WTC11 (cell line): Measurements from ENCODE around the gene TMEM256. TPM values are rescaled to one million over a fixed set of nuclear protein-coding genes. Genes with fewer than 3 reads are reported as not detected.
A peak's percentile ranks its signal among the peaks of the same experiment; 100 is the strongest.

Source experiments
- ATAC-seq: fragments of 200-7000 bp; cut with Tn5 transposase; 2 replicates; pipeline ENCODE4 v1.10.0; 2021; ENCODE audit warnings: mild to moderate bottlenecking, moderate library complexity
- CTCF ChIA-PET: fragments of 300-600 bp; sonication (Branson Sonifier 250); formaldehyde crosslinking; loops from one replicate; lab custom pipeline; 2021; ENCODE audit warnings: antibody characterized with exemption; lab: Charles Lee
- POLR2A ChIA-PET: fragments of 350-600 bp; sonication (Branson Sonifier 250); formaldehyde crosslinking; loops from one replicate; lab custom pipeline; 2021; ENCODE audit warnings: antibody characterized with exemption; lab: Charles Lee
- DNase-seq: peaks from one replicate; pipeline ENCODE4 v3.0.0; 2021; ENCODE audit warnings: low spot score
- H3K27ac Mint-ChIP-seq: 2 replicates; pipeline ENCODE4 v1.8.0; 2021; ENCODE audit warnings: mixed read lengths
- H3K27me3 Mint-ChIP-seq: 2 replicates; pipeline ENCODE4 v1.8.0; 2021; ENCODE audit warnings: low read depth, mild to moderate bottlenecking, moderate library complexity, mixed read lengths
- H3K36me3 Mint-ChIP-seq: 2 replicates; pipeline ENCODE4 v1.8.0; 2021; ENCODE audit warnings: mixed read lengths
- H3K4me1 Mint-ChIP-seq: 2 replicates; pipeline ENCODE4 v1.8.0; 2022; ENCODE audit warnings: mixed read lengths
- H3K4me3 Mint-ChIP-seq: 2 replicates; pipeline ENCODE4 v1.8.0; 2021; ENCODE audit warnings: mild to moderate bottlenecking, moderate library complexity, mixed read lengths
- H3K9me3 Mint-ChIP-seq: 2 replicates; pipeline ENCODE4 v1.8.0; 2021; ENCODE audit warnings: mixed read lengths
- ATF1 ChIP-seq: sonication (generic); formaldehyde crosslinking; IDR thresholded peaks from 2 replicates; pipeline ENCODE4 v1.8.1; 2023; ENCODE audit warnings: mild to moderate bottlenecking, moderate library complexity, missing genetic modification reagents
- ZNF121 ChIP-seq: sonication (generic); formaldehyde crosslinking; IDR thresholded peaks from 2 replicates; pipeline ENCODE4 v1.8.0; 2023; ENCODE audit warnings: missing genetic modification reagents
- total RNA-seq: library from RNA; stranded (reverse); gene quantifications from 3 replicates; pipeline ENCODE4 v1.2.3, GENCODE V29; 2021
- TF ChIP-seq, protein P1 (sequence below): fragments of 250-450 bp; sonication (Bioruptor Pico); IDR thresholded peaks from 2 replicates; pipeline ENCODE4 v1.8.0; 2021; ENCODE audit warnings: mild to moderate bottlenecking
- TF ChIP-seq, protein P2 (sequence below): fragments of 250-450 bp; sonication (Bioruptor Pico); IDR thresholded peaks from 2 replicates; pipeline ENCODE4 v1.9.0; 2021; ENCODE audit warnings: mild to moderate bottlenecking, borderline replicate concordance
- TF ChIP-seq, protein P3 (sequence below): sonication (generic); formaldehyde crosslinking; IDR thresholded peaks from 2 replicates; pipeline ENCODE4 v1.8.1; 2023; ENCODE audit warnings: mild to moderate bottlenecking, moderate library complexity, missing genetic modification reagents

TMEM256 gene
- total RNA-seq, 1 experiment from 2014 or later = 132 TPM

DNA sequence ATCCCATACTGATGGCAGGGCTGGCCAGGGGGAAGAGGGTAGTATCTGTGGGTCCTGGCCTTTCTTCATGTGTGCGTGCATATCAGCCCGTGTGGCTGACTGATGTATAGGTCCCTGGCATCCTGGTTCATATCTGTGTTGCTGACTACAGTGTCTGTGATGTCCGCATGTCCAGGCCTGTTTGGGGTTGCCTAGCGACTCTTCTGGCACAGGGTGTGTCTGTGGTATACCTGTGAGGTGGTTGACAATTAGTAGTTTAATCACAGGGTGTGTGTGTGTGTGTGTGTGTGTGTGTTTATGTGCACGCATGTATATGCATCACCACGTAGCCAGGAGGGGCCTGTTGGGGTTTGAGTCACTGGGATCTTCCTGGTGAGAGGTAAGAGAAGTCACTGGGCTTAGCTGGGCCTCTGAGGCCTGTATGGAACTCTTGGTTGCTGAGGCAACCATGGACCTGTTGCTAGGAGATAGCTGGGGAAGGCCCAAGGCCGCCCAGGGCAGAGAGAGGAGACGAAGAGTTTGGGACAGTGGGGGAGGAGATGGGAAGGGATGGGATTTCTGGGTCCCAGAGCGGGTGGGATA, 49.5 kb downstream of the TMEM256 start:
- Mint-ChIP-seq H3K36me3 (no peaks in the 10 kb centered on the region), H3K9me3 (no peaks in the 10 kb centered on the region), H3K27me3 (peaks cover 12% of the 10 kb centered on the region), H3K4me3 (no peak overlapping the region), H3K27ac (peak overlapping the region; percentile 69; the same call in 1 of the 2 replicates), H3K4me1 (peaks cover 29% of the 10 kb centered on the region)
- POLR2A ChIA-PET = interaction anchor here (0.5 to 1.0 kb wide), 4 partner anchors 14 to 1923 kb away, joined by 3 to 8 read pairs (median 4); partner anchors contain the start of gene TMEM256
- ATAC-seq (no peak), DNase-seq (no peak)
- CTCF ChIA-PET = interaction anchor here (0.8 to 6.6 kb wide), 10 partner anchors 18 to 206 kb away, joined by 3 to 69 read pairs (median 7); partner anchors contain the start of genes ACAP1, NEURL4, SLC2A4 and TMEM102
- TF ChIP-seq, protein P1, sequence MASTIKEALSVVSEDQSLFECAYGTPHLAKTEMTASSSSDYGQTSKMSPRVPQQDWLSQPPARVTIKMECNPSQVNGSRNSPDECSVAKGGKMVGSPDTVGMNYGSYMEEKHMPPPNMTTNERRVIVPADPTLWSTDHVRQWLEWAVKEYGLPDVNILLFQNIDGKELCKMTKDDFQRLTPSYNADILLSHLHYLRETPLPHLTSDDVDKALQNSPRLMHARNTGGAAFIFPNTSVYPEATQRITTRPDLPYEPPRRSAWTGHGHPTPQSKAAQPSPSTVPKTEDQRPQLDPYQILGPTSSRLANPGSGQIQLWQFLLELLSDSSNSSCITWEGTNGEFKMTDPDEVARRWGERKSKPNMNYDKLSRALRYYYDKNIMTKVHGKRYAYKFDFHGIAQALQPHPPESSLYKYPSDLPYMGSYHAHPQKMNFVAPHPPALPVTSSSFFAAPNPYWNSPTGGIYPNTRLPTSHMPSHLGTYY (CRISPR knock-in tag) = no peak
- TF ChIP-seq ZNF121 (CRISPR knock-in tag) (no peak), ATF1 (no peak)
- TF ChIP-seq, protein P2, sequence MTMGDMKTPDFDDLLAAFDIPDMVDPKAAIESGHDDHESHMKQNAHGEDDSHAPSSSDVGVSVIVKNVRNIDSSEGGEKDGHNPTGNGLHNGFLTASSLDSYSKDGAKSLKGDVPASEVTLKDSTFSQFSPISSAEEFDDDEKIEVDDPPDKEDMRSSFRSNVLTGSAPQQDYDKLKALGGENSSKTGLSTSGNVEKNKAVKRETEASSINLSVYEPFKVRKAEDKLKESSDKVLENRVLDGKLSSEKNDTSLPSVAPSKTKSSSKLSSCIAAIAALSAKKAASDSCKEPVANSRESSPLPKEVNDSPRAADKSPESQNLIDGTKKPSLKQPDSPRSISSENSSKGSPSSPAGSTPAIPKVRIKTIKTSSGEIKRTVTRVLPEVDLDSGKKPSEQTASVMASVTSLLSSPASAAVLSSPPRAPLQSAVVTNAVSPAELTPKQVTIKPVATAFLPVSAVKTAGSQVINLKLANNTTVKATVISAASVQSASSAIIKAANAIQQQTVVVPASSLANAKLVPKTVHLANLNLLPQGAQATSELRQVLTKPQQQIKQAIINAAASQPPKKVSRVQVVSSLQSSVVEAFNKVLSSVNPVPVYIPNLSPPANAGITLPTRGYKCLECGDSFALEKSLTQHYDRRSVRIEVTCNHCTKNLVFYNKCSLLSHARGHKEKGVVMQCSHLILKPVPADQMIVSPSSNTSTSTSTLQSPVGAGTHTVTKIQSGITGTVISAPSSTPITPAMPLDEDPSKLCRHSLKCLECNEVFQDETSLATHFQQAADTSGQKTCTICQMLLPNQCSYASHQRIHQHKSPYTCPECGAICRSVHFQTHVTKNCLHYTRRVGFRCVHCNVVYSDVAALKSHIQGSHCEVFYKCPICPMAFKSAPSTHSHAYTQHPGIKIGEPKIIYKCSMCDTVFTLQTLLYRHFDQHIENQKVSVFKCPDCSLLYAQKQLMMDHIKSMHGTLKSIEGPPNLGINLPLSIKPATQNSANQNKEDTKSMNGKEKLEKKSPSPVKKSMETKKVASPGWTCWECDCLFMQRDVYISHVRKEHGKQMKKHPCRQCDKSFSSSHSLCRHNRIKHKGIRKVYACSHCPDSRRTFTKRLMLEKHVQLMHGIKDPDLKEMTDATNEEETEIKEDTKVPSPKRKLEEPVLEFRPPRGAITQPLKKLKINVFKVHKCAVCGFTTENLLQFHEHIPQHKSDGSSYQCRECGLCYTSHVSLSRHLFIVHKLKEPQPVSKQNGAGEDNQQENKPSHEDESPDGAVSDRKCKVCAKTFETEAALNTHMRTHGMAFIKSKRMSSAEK (CRISPR knock-in tag) = no peak
- TF ChIP-seq, protein P3, sequence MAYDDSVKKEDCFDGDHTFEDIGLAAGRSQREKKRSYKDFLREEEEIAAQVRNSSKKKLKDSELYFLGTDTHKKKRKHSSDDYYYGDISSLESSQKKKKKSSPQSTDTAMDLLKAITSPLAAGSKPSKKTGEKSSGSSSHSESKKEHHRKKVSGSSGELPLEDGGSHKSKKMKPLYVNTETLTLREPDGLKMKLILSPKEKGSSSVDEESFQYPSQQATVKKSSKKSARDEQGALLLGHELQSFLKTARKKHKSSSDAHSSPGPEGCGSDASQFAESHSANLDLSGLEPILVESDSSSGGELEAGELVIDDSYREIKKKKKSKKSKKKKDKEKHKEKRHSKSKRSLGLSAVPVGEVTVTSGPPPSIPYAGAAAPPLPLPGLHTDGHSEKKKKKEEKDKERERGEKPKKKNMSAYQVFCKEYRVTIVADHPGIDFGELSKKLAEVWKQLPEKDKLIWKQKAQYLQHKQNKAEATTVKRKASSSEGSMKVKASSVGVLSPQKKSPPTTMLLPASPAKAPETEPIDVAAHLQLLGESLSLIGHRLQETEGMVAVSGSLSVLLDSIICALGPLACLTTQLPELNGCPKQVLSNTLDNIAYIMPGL = no peak

Other genes with a start within 250 kb of the TMEM256 start
- gene ASGR1, start 224.7 kb downstream of the TMEM256 start, total RNA-seq = 13.3 to 17.7 TPM (median 15.8 TPM) in 3 replicates
- 47.1 to 59.7 TPM (median 48.0 TPM) in 3 replicates for gene DLG4, start 184.3 kb downstream of the TMEM256 start, total RNA-seq
- gene ACADVL, start 184.2 kb downstream of the TMEM256 start, total RNA-seq = 213 to 236 TPM (median 221 TPM) in 3 replicates
- 57.6 to 67.3 TPM (median 59.8 TPM) in 3 replicates for gene DVL2, start 169.6 kb downstream of the TMEM256 start, total RNA-seq
- gene PHF23, start 164.6 kb downstream of the TMEM256 start, total RNA-seq = 45.8 to 50.1 TPM (median 49.1 TPM) in 3 replicates
- 228 to 247 TPM (median 238 TPM) in 3 replicates for gene GABARAP, start 161.6 kb downstream of the TMEM256 start, total RNA-seq
- gene CTDNEP1, start 152.4 kb downstream of the TMEM256 start, total RNA-seq = 120 to 127 TPM (median 126 TPM) in 3 replicates
- 101 to 103 TPM (median 103 TPM) in 3 replicates for gene ELP5, start 151.9 kb downstream of the TMEM256 start, total RNA-seq
- 131 to 136 TPM (median 136 TPM) in 3 replicates for gene CLDN7, start 141.6 kb downstream of the TMEM256 start, total RNA-seq
- gene SLC2A4, start 122.4 kb downstream of the TMEM256 start, total RNA-seq = 5.6 to 6.4 TPM (median 6.2 TPM) in 3 replicates
- 26.8 to 36.5 TPM (median 35.2 TPM) in 3 replicates for gene YBX2, start 109.5 kb downstream of the TMEM256 start, total RNA-seq
- gene EIF5A, start 96.5 kb downstream of the TMEM256 start, total RNA-seq = 929 to 1,021 TPM (median 936 TPM) in 3 replicates
- gene GPS2, start 88.7 kb downstream of the TMEM256 start, total RNA-seq = 42.2 to 55.9 TPM (median 44.7 TPM) in 3 replicates
- gene NEURL4, start 74.8 kb downstream of the TMEM256 start, total RNA-seq = 44.3 to 64.4 TPM (median 50.2 TPM) in 3 replicates
- gene ACAP1, start 67.6 kb downstream of the TMEM256 start, total RNA-seq = 58.6 to 63.9 TPM (median 60.6 TPM) in 3 replicates
- 8.1 to 9.0 TPM (median 8.2 TPM) in 3 replicates for gene KCTD11, start 51.9 kb downstream of the TMEM256 start, total RNA-seq
- gene TMEM95, start 48.9 kb downstream of the TMEM256 start, total RNA-seq = not detected in 3 replicates
- gene TNK1, start 23.0 kb downstream of the TMEM256 start, total RNA-seq = 9.3 to 11.8 TPM (median 10.7 TPM) in 3 replicates
- 34.1 to 42.7 TPM (median 37.6 TPM) in 3 replicates for gene PLSCR3, start 9.6 kb downstream of the TMEM256 start, total RNA-seq
- 76.7 to 112 TPM (median 96.9 TPM) in 3 replicates for gene NLGN2, start 3.7 kb upstream of the TMEM256 start, total RNA-seq
- 0.18 to 0.35 TPM in 2 of 3 replicates, not detected in the other for gene SPEM1, start 16.2 kb upstream of the TMEM256 start, total RNA-seq
- gene SPEM2, start 21.5 kb upstream of the TMEM256 start, total RNA-seq = 0.13 TPM in 1 of 3 replicates, not detected in the others
- not detected in 3 replicates for gene SPEM3, start 24.8 kb upstream of the TMEM256 start, total RNA-seq
- 13.5 to 15.3 TPM (median 13.9 TPM) in 3 replicates for gene TMEM102, start 31.3 kb upstream of the TMEM256 start, total RNA-seq
- 19.8 to 29.1 TPM (median 28.0 TPM) in 3 replicates for gene FGF11, start 35.4 kb upstream of the TMEM256 start, total RNA-seq
- gene CHRNB1, start 41.0 kb upstream of the TMEM256 start, total RNA-seq = 16.0 to 21.5 TPM (median 20.8 TPM) in 3 replicates
- gene ZBTB4, start 75.5 kb upstream of the TMEM256 start, total RNA-seq = 14.6 to 17.0 TPM (median 16.2 TPM) in 3 replicates
- 0.16 to 0.26 TPM (median 0.18 TPM) in 3 replicates for gene SLC35G6, start 77.3 kb upstream of the TMEM256 start, total RNA-seq
- 166 to 170 TPM (median 170 TPM) in 3 replicates for gene POLR2A, start 80.3 kb upstream of the TMEM256 start, total RNA-seq
- 8.1 to 10.5 TPM (median 10.2 TPM) in 3 replicates for gene TNFSF12, start 145.0 kb upstream of the TMEM256 start, total RNA-seq
- gene TNFSF13, start 154.7 kb upstream of the TMEM256 start, total RNA-seq = 2.2 to 3.2 TPM (median 2.9 TPM) in 3 replicates
- 72.2 to 85.4 TPM (median 75.2 TPM) in 3 replicates for gene SENP3, start 157.8 kb upstream of the TMEM256 start, total RNA-seq
- 0.41 to 0.87 TPM (median 0.72 TPM) in 3 replicates for gene CD68, start 175.5 kb upstream of the TMEM256 start, total RNA-seq
- gene MPDU1, start 179.8 kb upstream of the TMEM256 start, total RNA-seq = 55.3 to 57.7 TPM (median 57.0 TPM) in 3 replicates
- gene SOX15, start 186.0 kb upstream of the TMEM256 start, total RNA-seq = 15.2 to 19.9 TPM (median 17.5 TPM) in 3 replicates
- 32.5 to 35.1 TPM (median 33.3 TPM) in 3 replicates for gene FXR2, start 210.8 kb upstream of the TMEM256 start, total RNA-seq
- gene SAT2, start 223.7 kb upstream of the TMEM256 start, total RNA-seq = 68.3 to 75.8 TPM (median 73.1 TPM) in 3 replicates
- gene SHBG, start 226.0 kb upstream of the TMEM256 start, total RNA-seq = 0.83 to 1.2 TPM (median 1.1 TPM) in 3 replicates
- gene ATP1B2, start 246.8 kb upstream of the TMEM256 start, total RNA-seq = 29.1 to 37.5 TPM (median 35.9 TPM) in 3 replicates